Hippocampal formation (tissue), 2 donors: ENCODE measurements around the gene SLC35B2.

ENCODE experiments used
- DNase-seq, 2 donors: peaks; one replicate each; lab custom pipeline; 2025; lab: John Stamatoyannopoulos, UW

SLC35B2 gene

GRCh38 chr6:44286285-44286565 lies 28.9 kb upstream of the SLC35B2 start:
- no peak for DNase-seq

- no peak for DNase-seq
These were observed 28.4 kb upstream of the SLC35B2 start for GRCh38 chr6:44285552-44286284.

- DNase-seq = no peak
These were observed 27.5 kb upstream of the SLC35B2 start for GRCh38 chr6:44284867-44285266.

- DNase-seq = no peak
These were observed 26.8 kb upstream of the SLC35B2 start for GRCh38 chr6:44284121-44284520.

GRCh38 chr6:44278774-44279697 lies 21.7 kb upstream of the SLC35B2 start:
- no peak for DNase-seq

- DNase-seq = no peak
These were observed 21.0 kb upstream of the SLC35B2 start for GRCh38 chr6:44278315-44278714.

GRCh38 chr6:44277763-44278162 lies 20.4 kb upstream of the SLC35B2 start:
- DNase-seq = no peak

- no peak for DNase-seq
These were observed 19.6 kb upstream of the SLC35B2 start for GRCh38 chr6:44276667-44277640.

- no peak for DNase-seq
These were observed 18.7 kb upstream of the SLC35B2 start for GRCh38 chr6:44275749-44276648.

- no peak for DNase-seq
These were observed 18.0 kb upstream of the SLC35B2 start for GRCh38 chr6:44275271-44275748.

- DNase-seq = no peak
These were observed 16.3 kb upstream of the SLC35B2 start for GRCh38 chr6:44273617-44274016.

- DNase-seq = no peak
These were observed 15.8 kb upstream of the SLC35B2 start for GRCh38 chr6:44272999-44273566.

GRCh38 chr6:44272529-44272928 lies 15.2 kb upstream of the SLC35B2 start:
- no peak for DNase-seq

GRCh38 chr6:44271914-44272313 lies 14.6 kb upstream of the SLC35B2 start:
- DNase-seq = no peak

GRCh38 chr6:44271406-44271723 lies 14.0 kb upstream of the SLC35B2 start:
- DNase-seq = no peak

- DNase-seq = no peak
These were observed 13.4 kb upstream of the SLC35B2 start for GRCh38 chr6:44270526-44271405.

- no peak for DNase-seq
These were observed 12.7 kb upstream of the SLC35B2 start, which contains the start of gene TMEM151B for GRCh38 chr6:44269921-44270525. Gene TMEM151B, plus strand, starts transcription at chr6:44270450. Its CDS starts 293 bp downstream, at chr6:44270743.

GRCh38 chr6:44269178-44269920 lies 12.0 kb upstream of the SLC35B2 start:
- DNase-seq = no peak
